Kidney epithelial cell (primary cell): ENCODE measurements around the gene KDM6A. TPM values are rescaled to one million over a fixed set of nuclear protein-coding genes. Genes with fewer than 3 reads are reported as not detected.
A peak's percentile ranks its signal among the peaks of the same experiment; 100 is the strongest.

Experiments used
- DNase-seq: peaks from one replicate; pipeline ENCODE4 v3.0.0-alpha.2; 2010; ENCODE audit warnings: low read depth
- H3K27me3 ChIP-seq: 2 replicates; pipeline ENCODE4 v1.6.0; 2011; ENCODE audit warnings: low read length; ENCODE audit not compliant: control insufficient read depth, insufficient read depth
- H3K36me3 ChIP-seq: 2 replicates; pipeline ENCODE4 v1.5.1; 2011; ENCODE audit warnings: low read length; ENCODE audit not compliant: control insufficient read depth, insufficient read depth
- H3K4me3 ChIP-seq: 2 replicates; pipeline ENCODE4 v1.5.1; 2011; ENCODE audit warnings: low read depth, mild to moderate bottlenecking, control low read depth, low read length
- total RNA-seq: library from RNA; depleted of rRNA; stranded (reverse); fragments of >200 nt; gene quantifications from 2 replicates; pipeline ENCODE4 v1.2.3, GENCODE V29; 2015
- TF ChIP-seq, protein P1 (sequence below): IDR thresholded peaks from 2 replicates; pipeline ENCODE4 v1.5.1; 2011; ENCODE audit warnings: mild to moderate bottlenecking, moderate library complexity, low read length, control low read depth, inconsistent platforms; ENCODE audit not compliant: insufficient read depth, poor library complexity, severe bottlenecking

The KDM6A gene
- total RNA-seq, 1 donor from 2014 or later = 13.7 TPM

DNA sequence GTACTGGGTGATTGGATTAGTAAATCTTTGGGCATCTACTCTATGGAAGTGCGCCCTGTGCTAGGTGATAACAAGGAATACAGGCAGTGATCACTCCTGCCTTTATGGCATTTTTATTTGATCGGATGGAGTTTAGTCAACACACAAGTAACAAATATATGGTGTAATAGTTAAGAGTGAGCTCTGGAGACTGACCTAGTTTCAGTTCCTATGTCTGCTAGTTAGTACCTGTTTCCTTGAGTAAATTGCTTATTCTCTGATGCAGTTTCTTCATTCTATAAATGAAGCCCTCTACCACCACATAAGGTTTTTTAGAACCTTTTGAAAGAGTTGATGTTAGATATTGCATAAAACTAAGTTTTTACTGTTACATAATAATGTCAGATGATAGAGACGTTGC lies 134.6 kb downstream of the KDM6A start:
- TF ChIP-seq, protein P1, sequence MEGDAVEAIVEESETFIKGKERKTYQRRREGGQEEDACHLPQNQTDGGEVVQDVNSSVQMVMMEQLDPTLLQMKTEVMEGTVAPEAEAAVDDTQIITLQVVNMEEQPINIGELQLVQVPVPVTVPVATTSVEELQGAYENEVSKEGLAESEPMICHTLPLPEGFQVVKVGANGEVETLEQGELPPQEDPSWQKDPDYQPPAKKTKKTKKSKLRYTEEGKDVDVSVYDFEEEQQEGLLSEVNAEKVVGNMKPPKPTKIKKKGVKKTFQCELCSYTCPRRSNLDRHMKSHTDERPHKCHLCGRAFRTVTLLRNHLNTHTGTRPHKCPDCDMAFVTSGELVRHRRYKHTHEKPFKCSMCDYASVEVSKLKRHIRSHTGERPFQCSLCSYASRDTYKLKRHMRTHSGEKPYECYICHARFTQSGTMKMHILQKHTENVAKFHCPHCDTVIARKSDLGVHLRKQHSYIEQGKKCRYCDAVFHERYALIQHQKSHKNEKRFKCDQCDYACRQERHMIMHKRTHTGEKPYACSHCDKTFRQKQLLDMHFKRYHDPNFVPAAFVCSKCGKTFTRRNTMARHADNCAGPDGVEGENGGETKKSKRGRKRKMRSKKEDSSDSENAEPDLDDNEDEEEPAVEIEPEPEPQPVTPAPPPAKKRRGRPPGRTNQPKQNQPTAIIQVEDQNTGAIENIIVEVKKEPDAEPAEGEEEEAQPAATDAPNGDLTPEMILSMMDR = no peak
- H3K27me3 ChIP-seq = no peaks in the 10 kb centered on the region
- H3K36me3 ChIP-seq = no peaks in the 10 kb centered on the region
- no peak overlapping the region for H3K4me3 ChIP-seq
- no peak for DNase-seq

DNA sequence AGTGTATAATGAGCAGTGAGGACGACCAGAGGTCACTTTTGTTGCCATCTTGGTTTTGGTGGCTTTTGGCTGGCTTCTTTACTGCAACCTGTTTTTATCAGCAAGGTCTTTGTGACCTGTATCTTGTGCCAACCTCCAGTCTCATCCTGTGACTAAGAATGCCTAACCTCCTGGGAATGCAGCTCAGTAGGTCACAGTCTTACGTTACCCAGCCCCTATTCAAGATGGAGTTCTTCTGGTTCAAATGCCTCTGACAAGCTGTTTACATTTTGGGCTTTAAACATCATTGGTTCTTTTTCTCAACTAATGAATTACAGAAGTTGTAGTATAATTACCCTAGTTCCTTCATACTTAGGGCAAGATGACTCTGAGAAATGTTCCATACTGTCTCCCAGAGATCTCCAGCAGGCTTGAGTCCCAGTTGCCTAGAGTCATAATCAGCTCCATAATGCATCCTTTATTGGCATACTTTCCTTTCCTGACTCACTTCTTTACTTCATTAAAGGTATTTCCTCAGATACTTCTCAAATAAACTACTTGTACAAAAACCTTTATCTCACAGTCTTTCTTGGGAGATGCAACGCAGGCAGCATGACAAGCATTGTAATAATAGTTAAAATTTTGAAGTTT lies 136.5 kb downstream of the KDM6A start:
- no peak overlapping the region for H3K4me3 ChIP-seq
- H3K36me3 ChIP-seq = no peaks in the 10 kb centered on the region
- DNase-seq = no peak
- H3K27me3 ChIP-seq = no peaks in the 10 kb centered on the region
- TF ChIP-seq, protein P1 = no peak

DNA sequence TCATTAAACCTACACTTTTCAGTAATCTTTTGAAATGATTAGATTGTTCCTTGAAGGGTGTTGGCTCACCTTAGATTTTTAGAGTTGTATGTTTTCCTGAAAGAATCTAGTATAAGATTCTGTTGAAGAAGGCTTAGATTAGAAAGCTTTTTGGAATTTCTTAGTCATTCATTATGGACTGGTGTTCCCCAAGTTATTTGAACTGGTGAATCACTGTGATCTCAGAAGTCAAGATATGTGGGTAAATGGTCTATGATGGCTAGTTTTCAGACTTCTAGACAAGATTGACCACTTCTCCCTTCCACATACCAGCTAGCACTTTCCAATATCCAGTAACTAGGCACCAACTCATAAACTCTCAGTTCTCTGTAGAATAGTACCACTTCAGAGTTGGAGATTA lies 138.1 kb downstream of the KDM6A start:
- Histone ChIP-seq H3K4me3 (no peak overlapping the region), H3K27me3 (no peaks in the 10 kb centered on the region), H3K36me3 (no peaks in the 10 kb centered on the region)
- TF ChIP-seq, protein P1 = no peak
- DNase-seq = peak; percentile 32

DNA sequence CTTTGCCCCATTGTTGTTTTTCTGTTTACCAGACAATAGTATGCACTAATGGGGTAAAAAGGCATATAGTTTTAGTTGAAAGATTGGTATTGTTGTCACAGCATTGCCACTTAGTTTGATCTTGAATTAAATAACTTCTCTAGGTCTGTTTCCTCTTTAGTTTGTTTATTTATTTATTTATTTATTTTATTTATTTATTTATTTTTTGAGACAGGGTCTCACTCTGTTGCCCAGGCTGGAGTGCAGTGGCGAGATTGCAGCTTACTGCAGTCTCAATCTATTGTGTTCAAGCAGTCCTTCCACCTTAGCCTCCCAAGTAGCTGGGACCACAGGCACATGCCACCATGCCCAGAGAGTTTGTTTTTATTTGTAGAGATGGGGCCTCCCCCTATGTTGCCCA lies 138.6 kb downstream of the KDM6A start:
- Histone ChIP-seq H3K4me3 (no peak overlapping the region), H3K27me3 (no peaks in the 10 kb centered on the region)
- TF ChIP-seq, protein P1 = no peak

DNA sequence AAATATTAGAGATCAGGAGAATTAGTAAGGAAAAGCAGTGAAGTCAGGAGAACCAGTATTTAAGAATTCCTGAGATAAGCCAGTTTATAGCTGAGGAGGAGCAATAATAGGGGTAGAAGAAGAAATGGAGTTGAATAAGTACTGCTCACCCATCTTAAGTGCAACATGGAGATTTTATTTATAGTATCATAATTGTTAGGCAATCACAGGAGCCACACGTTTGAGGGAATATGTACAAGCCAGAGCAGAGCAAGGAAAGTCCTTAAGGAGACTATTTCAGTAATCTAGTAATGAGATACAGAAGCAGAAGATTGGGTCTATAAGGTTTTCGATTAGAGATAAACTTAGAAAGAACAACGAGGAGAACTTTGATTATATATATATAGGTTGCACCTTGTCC lies 145.0 kb downstream of the KDM6A start:
- Histone ChIP-seq H3K27me3 (no peaks in the 10 kb centered on the region), H3K4me3 (no peak overlapping the region), H3K36me3 (no peaks in the 10 kb centered on the region)
- DNase-seq = no peak
- TF ChIP-seq, protein P1 = no peak

More for the DNA sequence above, 138.6 kb downstream of the KDM6A start:
- no peaks in the 10 kb centered on the region for H3K36me3 ChIP-seq
- no peak for DNase-seq

DNA sequence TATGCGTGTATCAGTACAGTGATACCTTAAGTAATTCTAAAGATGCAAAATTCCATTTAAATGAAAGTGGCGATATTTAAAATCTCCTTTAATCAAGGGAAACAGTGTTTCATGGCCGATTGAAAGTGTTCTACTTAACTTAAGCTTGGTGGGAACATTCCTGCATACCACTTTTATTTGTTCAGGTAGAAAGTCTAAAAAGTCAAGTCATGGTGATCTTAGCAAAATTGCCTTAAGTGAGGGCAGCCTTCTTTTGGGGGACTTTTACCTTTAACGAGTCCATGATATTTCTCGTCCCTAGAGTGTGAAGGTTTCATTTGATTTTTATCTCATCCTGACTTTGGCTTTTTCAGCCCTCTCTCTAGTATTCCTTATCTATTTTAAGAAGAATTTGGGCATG lies 149.2 kb downstream of the KDM6A start:
- Histone ChIP-seq H3K4me3 (no peak overlapping the region), H3K36me3 (no peaks in the 10 kb centered on the region), H3K27me3 (no peaks in the 10 kb centered on the region)
- TF ChIP-seq, protein P1 = no peak
- no peak for DNase-seq
